H1 (cell line): ENCODE results near the gene EHBP1. TPM values are rescaled to one million over a fixed set of nuclear protein-coding genes. Genes with fewer than 3 reads are reported as not detected.

ENCODE experiments used
- ATF2 ChIP-seq: IDR thresholded peaks from 2 replicates; pipeline ENCODE4 v1.6.1; 2012; ENCODE audit warnings: low read length, inconsistent platforms
- HDAC2 ChIP-seq, 2 experiments: fragments of 300-600 bp in 1 of 2; sonication (generic) in 1 of 2; IDR thresholded peaks; 2 replicates each; pipeline ENCODE4 v1.6.1; 2011 to 2012; ENCODE audit warnings: low read depth in 2 of 2, low read length in 2 of 2, mild to moderate bottlenecking in 2 of 2, moderate library complexity in 2 of 2, borderline replicate concordance in 1 of 2, inconsistent platforms in 1 of 2
- KDM4A ChIP-seq: IDR thresholded peaks from one replicate; pipeline ENCODE4 v1.7.1; 2012; ENCODE audit warnings: low read depth, mild to moderate bottlenecking, moderate library complexity, low read length, inconsistent platforms; ENCODE audit not compliant: severe bottlenecking
- RFX5 ChIP-seq: IDR thresholded peaks from 2 replicates; pipeline ENCODE4 v1.6.1; 2011; ENCODE audit warnings: low read depth, low read length, improper control_type of control experiment, borderline replicate concordance
- RXRA ChIP-seq: IDR thresholded peaks from 2 replicates; pipeline ENCODE4 v1.6.1; 2011; ENCODE audit warnings: low read depth, mild to moderate bottlenecking, low read length, moderate library complexity; ENCODE audit not compliant: insufficient read depth
- SIN3A ChIP-seq, 2 experiments: IDR thresholded peaks in 1 of 2; conservative IDR thresholded peaks in 1 of 2; 2 replicates each; pipeline ENCODE4 v1.6.1; 2011 to 2012; ENCODE audit warnings: low read length in 2 of 2, improper control_type of control experiment in 1 of 2, low read depth in 1 of 2, mild to moderate bottlenecking in 1 of 2
- SIX5 ChIP-seq: IDR thresholded peaks from 2 replicates; pipeline ENCODE4 v1.6.1; 2011; ENCODE audit warnings: mild to moderate bottlenecking, low read depth, low read length
- SP2 ChIP-seq: IDR thresholded peaks from 2 replicates; pipeline ENCODE4 v1.6.1; 2012; ENCODE audit warnings: mild to moderate bottlenecking, low read length, inconsistent platforms
- TAF7 ChIP-seq: optimal IDR thresholded peaks from 2 replicates; pipeline ENCODE3; 2011; ENCODE audit warnings: low read depth, mild to moderate bottlenecking, inconsistent platforms, low read length, moderate library complexity, borderline replicate concordance
- TEAD4 ChIP-seq: IDR thresholded peaks from 2 replicates; pipeline ENCODE4 v1.6.1; 2012; ENCODE audit warnings: low read depth, low read length, inconsistent platforms, mixed read lengths
- polyA plus RNA-seq, 7 experiments: library from polyadenylated mRNA; depleted of rRNA in 3 of 7; stranded (reverse) in 5 of 7; unstranded in 2 of 7; fragments of >200 nt in 5 of 7; fragments of 200-250 nt in 2 of 7; gene quantifications; 1 replicate in 5 of 7; 2 replicates in 1 of 7; 4 replicates in 1 of 7; pipeline versions ENCODE4 v1.2.1 to v1.2.3, GENCODE V29; 2011 to 2013; ENCODE audit warnings: missing spikeins in 2 of 7, mixed read lengths in 2 of 7
- total RNA-seq: library from RNA; stranded (reverse); fragmentation: NEBNext Ultra II Directional; extraction: Animal tissue kit (Norgen Biotek cat#: 25700); gene quantifications from 2 replicates; pipeline ENCODE4 v1.2.1, GENCODE V29; 2021

The EHBP1 gene
- total and polyA plus RNA-seq, 2 of the 8 experiments (the other 6 are each of a cell fraction or from before 2014, with no cell fraction given), result 12.0 to 64.1 TPM

- TF ChIP-seq ATF2 (no peak), SIX5 (no peak), SIN3A (conservative IDR thresholded peaks at IDR 0.05 in 1 of 2, IDR thresholded peaks at IDR 0.05 in 1 of 2; ENCODE audit: low read depth in 1 of 2, low read length in 2 of 2) (no peak), RXRA (no peak), TAF7 (no peak), HDAC2 (IDR thresholded peaks at IDR 0.05; ENCODE audit: borderline replicate concordance in 1 of 2, low read depth in 2 of 2, low read length in 2 of 2) (0 out of 4 replicates have a peak, but pooled peaks of 1 of the 2 experiments have one; percentile 51), TEAD4 (peak; percentile 90), SP2 (no peak), RFX5 (no peak), KDM4A (peak; percentile 40)
Measured at GRCh38 chr2:63048367-63049171, 343.1 kb downstream of the EHBP1 start (continued).
